Measurements from ENCODE around the gene WDR19. TPM values are rescaled to one million over a fixed set of nuclear protein-coding genes. Genes with fewer than 3 reads are reported as not detected.
"Not testable (repeated sequence)": the region's sequence is repeated elsewhere in the genome, so short reads cannot be mapped to it uniquely, and the experiment has no call there.

WDR19 gene
- total RNA-seq (2022) (10.5 and 14.9 TPM in 2 replicates), Bru-seq, nascent RNA (percentile 45 among the genes with signal in this experiment), BruChase-seq, experiment 1, labeled RNA remaining after a 6-hour chase (percentile 43 among the genes with signal in this experiment), BruChase-seq, experiment 2, labeled RNA remaining after a 2-hour chase (percentile 43 among the genes with signal in this experiment)
- long read RNA-seq, partial matches to known transcripts, result 1 of 4 reads
- long read RNA-seq, other reads (novel, unspliced or antisense), result 2 of 4 reads

GRCh38 chr4:39181905-39182638, at the start of gene WDR19:
TSS of gene WDR19 (plus strand) at chr4:39182529. CDS start at chr4:39182558, 29 bp downstream.
- no TSS peak for BruUV-seq (replicated peaks)
- CTCF ChIA-PET, result interaction anchor here (0.6 to 0.7 kb wide), 2 partner anchors 71 to 1338 kb away, joined by 4 read pairs; no protein-coding TSS in a partner anchor
- intact Hi-C loops (cut with micrococcal nuclease; ENCODE audit: unreplicated experiment), result no loop called here
- H3K27me3 Mint-ChIP-seq (ENCODE audit: unreplicated experiment), result no peaks in the 10 kb centered on the region
- DNase-seq, result peak; percentile 95
- no peak within 1 kb of the TSS for H3K4me3 Mint-ChIP-seq (ENCODE audit: low read depth, unreplicated experiment)
- H3K36me3 Mint-ChIP-seq (ENCODE audit: insufficient read depth, unreplicated experiment), result no peaks in the 10 kb centered on the region
- H3K27ac Mint-ChIP-seq (ENCODE audit: unreplicated experiment), result no peak within 1 kb of the TSS
- H3K9me3 Mint-ChIP-seq (ENCODE audit: low read depth, unreplicated experiment), result no peaks in the 10 kb centered on the region
- H3K4me1 Mint-ChIP-seq (ENCODE audit: low read depth, unreplicated experiment), result no peaks in the 10 kb centered on the region
- TF ChIP-seq CTCF (IDR thresholded peaks at IDR 0.05; ENCODE audit: unreplicated experiment), result peak; percentile 14

- Mint-ChIP-seq H3K27me3 (ENCODE audit: unreplicated experiment) (no peaks in the 10 kb centered on the region), H3K27ac (ENCODE audit: unreplicated experiment) (no peak overlapping the region), H3K4me3 (ENCODE audit: low read depth, unreplicated experiment) (no peak overlapping the region), H3K36me3 (ENCODE audit: insufficient read depth, unreplicated experiment) (peaks cover 5% of the 10 kb centered on the region), H3K4me1 (ENCODE audit: low read depth, unreplicated experiment) (peaks cover 12% of the 10 kb centered on the region), H3K9me3 (ENCODE audit: low read depth, unreplicated experiment) (no peaks in the 10 kb centered on the region)
- no peak for DNase-seq
- no peak for TF ChIP-seq CTCF (IDR thresholded peaks at IDR 0.05; ENCODE audit: unreplicated experiment)
- intact Hi-C loops (cut with micrococcal nuclease; ENCODE audit: unreplicated experiment), result no loop called here
- no TSS peak for BruUV-seq (replicated peaks)
- CTCF ChIA-PET, result interaction anchor here (0.6 to 1.1 kb wide), 2 partner anchors 29 to 231 kb away, joined by 3 to 4 read pairs; no protein-coding TSS in a partner anchor
These were observed 48.7 kb upstream of the WDR19 start for GRCh38 chr4:39133623-39134022.

GRCh38 chr4:39134683-39135306, 47.5 kb upstream of the WDR19 start:
- no peak for DNase-seq
- H3K4me3 Mint-ChIP-seq (ENCODE audit: low read depth, unreplicated experiment), result no peak overlapping the region
- no peaks in the 10 kb centered on the region for H3K27me3 Mint-ChIP-seq (ENCODE audit: unreplicated experiment)
- intact Hi-C loops (cut with micrococcal nuclease; ENCODE audit: unreplicated experiment), result loop anchor here (1.0 kb wide), 1 partner anchor 232 kb away; no protein-coding TSS in a partner anchor
- peaks cover 5% of the 10 kb centered on the region for H3K36me3 Mint-ChIP-seq (ENCODE audit: insufficient read depth, unreplicated experiment)
- CTCF ChIA-PET, result interaction anchor here (0.6 to 1.1 kb wide), 9 partner anchors 146 to 1066 kb away, joined by 3 to 20 read pairs (median 4); no protein-coding TSS in a partner anchor
- peaks cover 12% of the 10 kb centered on the region for H3K4me1 Mint-ChIP-seq (ENCODE audit: low read depth, unreplicated experiment)
- TF ChIP-seq CTCF (IDR thresholded peaks at IDR 0.05; ENCODE audit: unreplicated experiment), result no peak
- no peaks in the 10 kb centered on the region for H3K9me3 Mint-ChIP-seq (ENCODE audit: low read depth, unreplicated experiment)
- no peak overlapping the region for H3K27ac Mint-ChIP-seq (ENCODE audit: unreplicated experiment)
- BruUV-seq (replicated peaks), result no TSS peak

- H3K4me3 Mint-ChIP-seq (ENCODE audit: low read depth, unreplicated experiment); H3K36me3 Mint-ChIP-seq (ENCODE audit: insufficient read depth, unreplicated experiment); H3K9me3 Mint-ChIP-seq (ENCODE audit: low read depth, unreplicated experiment); DNase-seq; H3K27me3 Mint-ChIP-seq (ENCODE audit: unreplicated experiment); CTCF ChIA-PET; intact Hi-C loops (cut with micrococcal nuclease; ENCODE audit: unreplicated experiment); H3K27ac Mint-ChIP-seq (ENCODE audit: unreplicated experiment); BruUV-seq (replicated peaks): not testable (repeated sequence)
- H3K4me1 Mint-ChIP-seq (ENCODE audit: low read depth, unreplicated experiment), result peaks cover 12% of the 10 kb centered on the region
These were observed 44.1 kb upstream of the WDR19 start for GRCh38 chr4:39138227-39138626.
